HG03442 (cell line): ENCODE measurements around the gene HMGXB4.

Source experiments
- ATAC-seq: cut with Tn5 transposase; IDR thresholded peaks from one replicate; pipeline ENCODE4 v1.9.1; 2021; ENCODE audit warnings: mild to moderate bottlenecking, moderate library complexity; ENCODE audit not compliant: unreplicated experiment

The HMGXB4 gene

GRCh38 chr22:35253946-35254345 is 3.3 kb upstream of the HMGXB4 start:
- no peak for ATAC-seq

GRCh38 chr22:35257002-35257320 is 332 bp upstream of the HMGXB4 start:
- ATAC-seq = no peak

GRCh38 chr22:35258191-35258988 is 1.1 kb downstream of the HMGXB4 start:
- ATAC-seq = no peak

- ATAC-seq = no peak
Measured at GRCh38 chr22:35264986-35265385, 7.7 kb downstream of the HMGXB4 start.

GRCh38 chr22:35266277-35266676 is 9.0 kb downstream of the HMGXB4 start:
- no peak for ATAC-seq

GRCh38 chr22:35269630-35270029 is 12.3 kb downstream of the HMGXB4 start:
- no peak for ATAC-seq

- no peak for ATAC-seq
Measured at GRCh38 chr22:35274154-35274871, 17.0 kb downstream of the HMGXB4 start.

- no peak for ATAC-seq
Measured at GRCh38 chr22:35275580-35275979, 18.3 kb downstream of the HMGXB4 start.

GRCh38 chr22:35276019-35276418 is 18.7 kb downstream of the HMGXB4 start:
- ATAC-seq = no peak

GRCh38 chr22:35288116-35288515 is 30.8 kb downstream of the HMGXB4 start:
- no peak for ATAC-seq

- ATAC-seq = no peak
Measured at GRCh38 chr22:35292786-35293185, 35.5 kb downstream of the HMGXB4 start.

GRCh38 chr22:35296051-35296450 is 38.8 kb downstream of the HMGXB4 start:
- no peak for ATAC-seq

- no peak for ATAC-seq
Measured at GRCh38 chr22:35299217-35299672, 42.0 kb downstream of the HMGXB4 start.

GRCh38 chr22:35299673-35300499 is 42.6 kb downstream of the HMGXB4 start, which contains the start of gene TOM1:
TOM1 (plus strand) TSS chr22:35299894; CDS start chr22:35299929, 35 bp downstream.
- ATAC-seq = peak; percentile 95

GRCh38 chr22:35301372-35301874 is 44.1 kb downstream of the HMGXB4 start:
- ATAC-seq = no peak

GRCh38 chr22:35303029-35303624 is 45.8 kb downstream of the HMGXB4 start:
- no peak for ATAC-seq

GRCh38 chr22:35305525-35306070 is 48.3 kb downstream of the HMGXB4 start:
- no peak for ATAC-seq

GRCh38 chr22:35306350-35306967 is 49.2 kb downstream of the HMGXB4 start:
- no peak for ATAC-seq

GRCh38 chr22:35307372-35307771 is 50.1 kb downstream of the HMGXB4 start:
- no peak for ATAC-seq

- ATAC-seq = no peak
Measured at GRCh38 chr22:35307892-35308291, 50.6 kb downstream of the HMGXB4 start.
